K562 treated with DMSO at 1 percent for 24 hours (cell line): ENCODE results near the gene CHP2. TPM values are rescaled to one million over a fixed set of nuclear protein-coding genes. Genes with fewer than 3 reads are reported as not detected.

Source experiments
- total RNA-seq: library from RNA; unstranded; fragments of 300-600 nt; gene quantifications from 2 replicates; pipeline ENCODE4 v1.2.3, GENCODE V29; 2022; ENCODE audit warnings: low read depth; ENCODE audit not compliant: insufficient read depth

The CHP2 gene
- total RNA-seq: 2.1 and 2.5 TPM in 2 replicates

GRCh38 chr16:23754594-23755483 is at the start of gene CHP2:
CHP2 (plus strand) TSS chr16:23755026; CDS start chr16:23755050, 24 bp downstream.

GRCh38 chr16:23712976-23713375 is 41.9 kb upstream of the CHP2 start, which contains the start of gene ERN2:
ERN2 (minus strand) TSS chr16:23713222; CDS start chr16:23713187, 35 bp downstream.

Other genes with a start within 250 kb of the CHP2 start
- gene GGA2, start 244.5 kb upstream of the CHP2 start, total RNA-seq: 47.6 and 52.5 TPM in 2 replicates
- 8.0 and 9.5 TPM in 2 replicates for gene EARS2, start 197.7 kb upstream of the CHP2 start, total RNA-seq
- 78.6 and 81.8 TPM in 2 replicates for gene UBFD1, start 197.3 kb upstream of the CHP2 start, total RNA-seq
- gene NDUFAB1, start 158.7 kb upstream of the CHP2 start, total RNA-seq: 156 and 157 TPM in 2 replicates
- 8.4 and 9.2 TPM in 2 replicates for gene PALB2, start 113.7 kb upstream of the CHP2 start, total RNA-seq
- 50.9 and 59.0 TPM in 2 replicates for gene DCTN5, start 113.6 kb upstream of the CHP2 start, total RNA-seq
- gene PLK1, start 76.1 kb upstream of the CHP2 start, total RNA-seq: 152 and 156 TPM in 2 replicates
- 0.31 TPM in 1 of 2 replicates, not detected in the other for gene ERN2, start 41.8 kb upstream of the CHP2 start, total RNA-seq
- gene PRKCB, start 81.0 kb downstream of the CHP2 start, total RNA-seq: 110 and 114 TPM in 2 replicates